Stimulated activated CD4-positive, alpha-beta T cell treated with anti-CD3 and anti-CD28 coated beads, Interleukin-4, amount 100 ng/mL, for 1 hour (primary cell): ENCODE measurements around the gene DNAJC27.

Experiments used
- DNase-seq: peaks from one replicate; pipeline ENCODE4 v3.0.0-alpha.2; 2020

The DNAJC27 gene

DNA sequence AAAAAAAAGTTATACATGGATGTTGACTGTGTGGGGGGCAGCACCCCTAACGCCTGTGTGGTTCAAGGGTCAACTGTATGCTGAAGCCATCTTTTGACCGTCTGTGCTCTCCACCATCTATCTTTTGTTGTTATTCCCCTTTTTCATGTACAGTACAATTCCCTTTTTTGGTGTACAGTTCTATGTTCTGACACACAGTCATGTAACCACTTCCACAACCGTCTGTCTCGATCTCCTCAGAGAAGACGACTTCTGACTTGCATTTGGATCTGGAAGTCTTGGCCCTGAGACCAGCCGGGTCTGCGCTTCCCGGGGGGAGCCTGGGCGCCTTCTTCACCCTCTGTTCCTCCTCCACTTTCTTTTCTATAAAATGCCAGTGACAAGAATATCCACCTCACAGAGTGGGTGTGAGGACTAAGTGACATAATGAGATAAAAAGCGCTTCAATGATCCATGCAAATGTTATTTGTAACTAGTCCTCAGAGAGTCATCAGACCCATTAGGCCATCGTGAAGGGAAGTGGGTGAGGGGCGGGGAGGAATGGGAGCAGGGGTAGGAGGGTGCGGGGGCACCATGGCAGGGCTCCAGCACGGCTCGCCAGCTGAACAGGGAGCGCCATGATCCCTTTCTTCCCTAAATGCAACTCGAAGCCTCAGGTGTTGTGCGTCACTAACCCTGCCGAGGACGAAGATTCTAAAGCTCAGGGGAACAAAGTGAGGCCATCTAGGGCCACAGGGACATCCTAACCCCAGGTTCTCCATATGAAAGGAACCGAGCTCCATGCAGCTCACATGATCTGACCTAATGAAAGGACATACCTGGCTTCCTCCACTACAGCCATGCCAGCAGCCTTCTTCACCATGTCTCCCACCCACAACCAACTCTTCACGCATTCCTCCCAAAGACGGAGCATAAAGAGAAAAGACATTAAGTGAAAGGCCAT lies 68.3 kb downstream of the DNAJC27 start:
- no peak for DNase-seq

DNA sequence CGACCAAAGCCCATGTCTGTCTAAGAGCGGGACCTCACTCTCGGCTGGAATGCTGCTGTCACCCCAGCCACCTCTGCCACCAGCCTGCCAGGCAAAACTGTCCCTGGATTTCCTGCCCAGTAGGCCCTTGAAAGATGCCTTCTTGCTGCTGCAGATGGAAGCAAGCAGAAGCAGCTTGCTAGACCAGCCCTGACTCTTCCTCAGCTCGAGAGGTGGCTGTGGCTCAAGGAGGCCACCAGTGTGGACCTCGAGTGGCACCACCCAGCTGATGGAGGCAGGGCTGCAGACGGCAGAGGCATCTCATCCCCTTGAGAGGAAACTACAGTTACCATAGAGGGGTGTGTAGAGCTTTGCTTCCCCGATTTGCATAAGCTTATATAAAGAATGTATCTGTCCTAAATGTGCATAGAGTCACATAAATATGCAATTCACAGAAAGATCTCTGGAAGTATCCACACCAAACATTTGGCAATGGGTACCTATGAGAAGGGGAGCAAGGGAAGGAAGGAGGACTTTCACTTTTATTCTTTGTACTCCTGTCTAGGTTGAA lies 72.3 kb downstream of the DNAJC27 start:
- no peak for DNase-seq

DNA sequence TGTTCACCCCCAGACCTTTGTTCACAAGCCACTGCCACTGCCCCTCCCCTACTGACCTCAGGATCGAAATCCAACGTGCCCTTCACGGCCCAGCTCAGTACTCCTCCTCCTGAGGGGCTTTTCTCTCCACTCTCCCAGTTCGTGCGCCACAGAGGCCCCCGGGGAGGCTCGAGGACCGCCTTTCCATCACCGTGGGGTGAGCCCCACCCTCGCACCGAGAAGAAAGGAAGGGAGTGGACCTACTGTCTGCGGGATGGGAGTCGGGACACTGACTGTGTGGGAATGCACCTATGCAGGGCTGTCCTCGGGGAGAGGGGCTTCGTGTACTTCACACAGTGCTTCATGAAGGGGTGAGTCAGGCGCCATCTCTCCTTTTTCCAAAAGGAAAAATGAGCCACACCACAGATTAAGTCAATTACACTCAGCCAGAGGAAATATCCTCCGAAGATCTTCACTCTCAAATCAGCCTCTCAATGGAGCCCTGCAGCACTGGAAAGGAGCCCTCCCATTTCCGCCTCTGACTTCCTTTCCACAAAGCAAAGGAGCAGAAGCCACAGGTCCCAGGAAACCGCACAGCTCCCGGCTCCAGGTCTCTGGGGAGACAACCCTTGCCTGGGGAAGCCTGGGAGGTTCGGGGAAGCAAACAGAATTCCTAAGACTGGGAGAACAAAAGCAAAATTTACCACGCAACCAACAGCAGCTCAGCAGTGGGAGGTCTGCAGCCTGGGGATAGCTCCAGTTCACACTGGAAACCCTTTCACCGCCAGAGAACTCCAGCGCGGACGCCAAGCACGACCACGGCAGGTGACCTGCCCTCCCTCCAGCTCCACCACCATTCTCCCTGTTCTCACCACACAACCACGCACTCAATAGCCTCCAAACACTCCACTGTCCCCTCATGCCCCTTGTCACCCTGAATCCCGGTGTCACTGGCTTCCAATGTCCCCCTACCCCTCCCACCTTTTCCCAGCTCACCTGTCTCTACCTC lies 73.3 kb downstream of the DNAJC27 start:
- no peak for DNase-seq

DNA sequence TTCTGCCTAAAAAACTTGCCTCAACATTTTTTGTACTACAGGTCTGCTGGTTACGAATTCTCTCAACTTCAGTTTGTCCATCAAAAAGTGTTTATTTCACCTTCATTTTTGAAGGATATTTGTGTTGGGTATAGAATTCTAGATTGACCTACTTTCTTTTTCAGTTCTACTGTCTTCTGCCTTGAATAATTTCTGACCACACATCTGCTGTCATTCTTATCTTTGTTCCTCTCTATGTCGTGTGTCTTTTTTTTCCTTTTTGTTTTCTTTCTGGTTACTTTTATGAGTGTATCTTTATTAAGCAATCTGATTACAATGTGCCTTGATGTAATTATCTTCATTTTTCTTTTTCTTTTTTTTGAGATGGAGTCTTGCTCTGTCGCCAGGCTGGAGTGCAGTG lies 77.0 kb downstream of the DNAJC27 start:
- DNase-seq, result no peak

DNA sequence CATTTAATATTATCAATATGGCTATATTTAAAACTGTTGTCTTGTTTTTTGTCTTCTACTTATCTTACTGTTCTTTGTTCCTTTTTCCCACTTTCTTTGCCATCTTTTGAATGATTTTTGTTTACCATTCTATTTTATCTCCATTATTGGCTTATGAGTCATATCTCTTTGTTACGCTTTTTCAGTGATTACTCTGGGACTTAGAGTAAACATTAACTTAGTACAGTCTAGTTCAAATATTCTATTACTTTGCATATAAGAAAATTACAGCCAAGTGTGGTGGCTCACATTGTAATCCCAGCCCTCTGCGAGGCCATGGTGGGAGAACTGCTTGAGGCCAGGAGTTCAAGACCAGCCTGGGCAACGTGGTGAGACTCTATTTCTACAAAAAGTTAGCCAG lies 77.8 kb downstream of the DNAJC27 start:
- no peak for DNase-seq
